Ureter (tissue), 1 donor: Measurements from ENCODE around the gene LUM. TPM values are rescaled to one million over a fixed set of nuclear protein-coding genes. Genes with fewer than 3 reads are reported as not detected.

Experiments used
- DNase-seq: peaks from one replicate; pipeline ENCODE4 v3.0.0-alpha.2; 2020; ENCODE audit warnings: low spot score
- total RNA-seq: library from RNA; stranded (reverse); gene quantifications from one replicate; pipeline ENCODE4 v1.2.4, GENCODE V29; 2023
- donor health status: DM: yes; HTN: yes; CAD: no.

The LUM gene, protein sequence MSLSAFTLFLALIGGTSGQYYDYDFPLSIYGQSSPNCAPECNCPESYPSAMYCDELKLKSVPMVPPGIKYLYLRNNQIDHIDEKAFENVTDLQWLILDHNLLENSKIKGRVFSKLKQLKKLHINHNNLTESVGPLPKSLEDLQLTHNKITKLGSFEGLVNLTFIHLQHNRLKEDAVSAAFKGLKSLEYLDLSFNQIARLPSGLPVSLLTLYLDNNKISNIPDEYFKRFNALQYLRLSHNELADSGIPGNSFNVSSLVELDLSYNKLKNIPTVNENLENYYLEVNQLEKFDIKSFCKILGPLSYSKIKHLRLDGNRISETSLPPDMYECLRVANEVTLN
- 104 TPM for total RNA-seq

DNA sequence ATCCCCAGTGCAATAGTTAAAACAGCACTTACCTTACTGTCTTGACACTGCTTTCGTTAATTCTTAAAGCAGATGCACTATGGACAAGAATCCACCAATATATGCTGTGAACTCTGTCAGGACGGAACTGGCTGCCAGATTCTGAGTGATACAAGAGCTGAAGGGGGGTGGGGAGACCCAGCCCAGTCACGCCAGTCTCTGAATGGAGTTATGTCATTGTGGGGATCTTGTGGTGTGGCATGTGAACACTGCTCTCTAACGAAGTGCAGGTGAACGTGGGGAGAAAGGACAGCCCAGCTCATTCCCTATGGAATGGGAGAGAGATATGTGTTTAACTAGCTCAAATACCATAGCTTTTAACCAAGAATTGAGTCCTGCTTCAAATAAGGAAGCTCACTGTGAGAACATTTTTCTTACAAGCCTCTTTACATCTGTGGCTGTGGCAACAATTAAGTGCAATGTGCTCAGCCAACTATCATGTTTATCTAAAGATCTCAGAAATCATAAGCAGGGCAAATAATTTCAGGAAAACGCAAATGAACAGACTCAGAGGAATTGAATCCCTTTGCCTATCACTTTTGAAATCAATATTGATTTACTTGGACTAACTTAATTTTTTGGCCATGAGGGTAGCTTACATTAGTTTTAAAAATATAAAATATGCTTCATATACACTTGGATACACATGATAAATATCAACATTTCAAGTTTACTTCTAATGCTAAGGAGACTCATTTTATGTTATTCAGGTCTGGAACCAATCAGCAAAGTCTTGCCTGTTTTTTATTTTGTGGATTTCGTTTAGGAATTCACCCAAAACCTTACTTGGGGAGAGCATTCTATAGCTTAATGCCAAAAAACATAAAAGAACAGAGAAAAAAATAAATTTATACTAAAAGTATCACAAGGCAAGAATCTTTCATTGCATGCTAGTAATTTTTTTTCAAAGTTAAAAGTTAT is at the start of gene LUM:
Gene LUM, minus strand, starts transcription at position 129 of the 960 bp plus-strand sequence. CDS start 2,515 bp downstream, outside the sequence.
- DNase-seq, result no peak

DNA sequence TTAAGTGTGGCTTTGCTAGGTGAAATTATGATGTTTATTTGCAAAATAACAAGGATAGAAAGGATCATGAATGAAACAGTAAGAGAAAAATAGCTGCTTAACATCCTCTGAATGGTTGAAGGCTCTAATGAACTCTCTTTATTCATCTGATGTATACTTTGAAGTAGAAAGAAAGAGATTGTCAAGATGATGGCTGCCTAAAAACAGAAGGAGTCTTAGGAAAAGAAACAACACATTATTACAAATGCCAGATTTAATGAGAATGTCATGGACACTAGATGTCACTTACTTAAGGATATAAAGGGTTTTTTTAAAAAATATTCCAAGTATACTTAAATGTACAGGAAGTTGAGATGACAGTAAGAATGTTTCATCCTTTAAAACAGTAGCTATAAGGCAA is 49.7 kb upstream of the LUM start:
- DNase-seq, result no peak

DNA sequence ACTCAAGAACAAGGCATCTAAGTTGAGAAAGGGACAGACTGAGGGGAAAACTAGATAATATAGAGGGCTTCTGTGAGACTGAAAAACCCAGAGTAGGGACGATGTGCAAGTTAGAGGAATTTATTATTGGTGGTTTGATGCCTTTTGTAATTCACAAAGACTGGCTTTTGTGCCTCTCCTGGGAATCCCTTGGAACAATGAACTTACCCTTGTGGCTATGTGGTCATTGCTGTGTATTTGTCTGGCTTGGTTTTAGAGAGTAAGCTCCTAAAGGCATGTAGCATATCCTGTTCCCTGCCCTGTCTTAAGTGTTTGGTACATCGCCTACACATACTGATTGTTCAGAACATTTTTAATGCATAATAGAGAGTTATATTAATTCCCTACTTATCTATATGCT is 44.7 kb upstream of the LUM start:
- no peak for DNase-seq

DNA sequence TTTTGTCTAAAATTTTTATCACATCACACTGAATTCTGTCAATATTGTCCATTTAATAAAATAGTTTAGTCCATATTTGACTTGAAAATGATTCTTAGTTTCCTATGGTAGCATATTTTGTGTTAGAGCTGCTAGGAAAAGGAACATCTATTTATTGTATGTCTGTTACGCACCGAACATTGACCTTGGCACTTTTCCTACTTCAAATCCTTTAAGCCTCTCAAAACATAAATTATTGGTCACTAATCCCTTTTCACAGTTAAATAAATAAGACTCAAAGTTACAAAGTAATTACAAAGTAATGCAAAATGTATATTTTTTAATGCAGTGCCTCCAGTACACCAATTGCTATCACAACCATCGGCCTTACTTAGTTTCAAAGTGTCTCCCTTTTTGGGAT is 42.8 kb upstream of the LUM start:
- no peak for DNase-seq

DNA sequence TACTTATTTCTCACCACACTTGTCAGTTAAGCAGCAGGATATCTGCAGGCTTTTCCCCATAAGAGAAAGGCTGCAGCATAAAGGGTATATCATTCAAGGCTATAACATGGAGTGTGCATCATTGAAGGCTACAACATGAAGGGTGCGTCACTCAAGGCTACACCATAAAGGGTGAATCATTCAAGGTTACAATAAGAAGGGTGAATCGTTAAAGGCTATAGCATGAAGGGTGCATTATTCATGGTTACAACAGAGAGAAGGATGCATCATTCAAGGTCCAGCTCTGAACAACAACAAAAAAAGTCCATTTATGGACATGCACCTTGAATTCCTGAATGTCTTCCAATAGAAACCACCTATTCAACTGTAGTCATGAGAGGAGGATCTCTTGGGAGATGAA is 32.8 kb upstream of the LUM start:
- DNase-seq, result no peak

DNA sequence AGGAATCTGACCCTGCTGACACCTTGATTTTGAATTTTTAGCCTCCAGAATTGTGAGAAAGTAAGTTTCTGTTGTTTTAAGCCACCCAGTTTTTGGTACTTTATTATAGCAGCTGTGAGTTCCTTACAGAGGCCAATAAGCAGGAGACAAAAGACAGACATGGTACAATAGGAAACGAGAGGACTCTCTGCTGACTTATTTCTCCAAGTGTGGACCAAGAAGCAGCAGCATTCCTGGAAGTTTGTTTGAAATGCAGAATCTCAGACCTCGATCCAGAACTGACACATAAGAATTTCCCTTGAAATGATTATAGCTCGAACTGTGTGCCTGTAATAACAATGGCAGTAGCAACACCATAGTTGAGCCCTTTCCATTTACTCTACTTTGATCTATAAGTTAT is 31.9 kb upstream of the LUM start:
- no peak for DNase-seq

DNA sequence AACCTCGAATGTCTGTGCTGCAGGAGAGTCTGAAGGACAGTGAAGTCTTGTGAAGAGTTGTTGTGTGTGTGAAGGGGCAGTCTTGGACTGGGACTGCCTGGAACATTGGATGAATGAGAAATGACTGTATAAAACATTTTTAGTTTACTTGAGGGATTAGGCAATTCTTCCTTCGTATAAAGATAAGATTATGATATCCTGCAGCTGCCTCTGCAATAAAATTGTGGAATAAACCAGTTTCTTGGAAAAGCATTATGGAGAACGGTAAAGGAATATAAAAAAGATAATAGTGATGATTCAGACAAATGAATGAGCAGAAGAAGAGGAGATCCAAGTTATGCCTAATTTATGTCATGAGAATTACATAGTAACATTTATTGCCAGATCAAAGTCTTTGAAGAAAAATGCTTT is 30.9 kb upstream of the LUM start:
- DNase-seq, result no peak

DNA sequence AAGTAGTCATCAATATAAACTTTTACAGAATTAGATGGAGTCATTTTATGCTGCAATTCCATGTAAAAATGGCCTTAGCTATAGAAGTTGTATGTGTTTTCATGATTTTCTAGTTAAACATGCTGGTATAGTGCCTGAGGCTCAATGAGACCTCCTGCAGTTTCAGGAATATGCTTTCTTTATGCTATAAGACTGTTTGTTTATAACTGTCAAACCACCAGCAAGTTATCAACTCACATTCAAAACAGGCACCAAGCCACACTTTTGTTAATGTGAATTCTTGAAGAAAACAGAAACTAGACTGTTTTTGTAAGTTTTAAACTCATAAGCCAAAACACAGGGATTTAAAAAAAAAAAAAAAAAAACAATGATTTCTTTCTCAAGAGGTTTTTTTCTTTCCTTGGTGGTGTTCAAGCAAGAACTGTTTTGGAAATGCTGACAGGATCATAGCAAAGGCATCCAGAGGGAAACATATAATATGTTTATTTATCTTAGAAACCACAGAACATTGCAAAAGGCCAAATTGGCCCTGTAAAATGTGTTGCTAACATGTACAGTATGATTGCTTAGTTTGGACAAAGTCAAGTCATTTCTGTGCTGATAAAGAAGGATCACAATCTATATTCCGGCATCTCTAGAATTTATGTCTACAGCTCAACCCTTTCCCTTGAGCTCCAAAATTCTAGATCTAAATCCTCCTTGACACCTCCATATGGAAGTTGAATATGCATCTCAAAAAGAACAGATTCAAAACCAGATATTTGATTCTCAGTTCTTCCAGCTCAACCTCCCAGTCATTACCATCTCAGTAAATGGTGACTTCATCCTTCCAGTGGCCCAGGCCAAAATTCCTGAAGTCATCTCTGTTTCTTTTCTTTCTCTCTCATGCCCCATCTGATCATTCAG is 29.0 kb upstream of the LUM start:
- DNase-seq, result no peak

DNA sequence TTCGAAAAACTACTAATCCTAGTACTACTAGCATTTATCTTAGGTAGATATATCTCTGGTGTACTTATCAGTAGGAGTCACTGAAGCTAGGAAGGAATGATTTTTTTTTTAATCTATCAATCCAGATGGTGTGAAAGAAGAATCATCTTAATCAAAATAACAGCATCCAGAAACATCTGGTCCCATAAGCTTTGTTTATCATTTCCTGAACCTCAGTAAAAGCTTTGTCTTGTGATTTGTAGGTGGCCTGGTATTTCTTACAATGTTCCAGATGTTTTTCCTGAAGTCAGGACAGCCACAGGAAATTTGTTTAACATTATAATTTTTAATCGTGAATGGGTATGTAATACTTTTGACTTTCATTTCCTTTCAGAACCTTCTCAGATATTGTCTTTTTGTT is 28.0 kb upstream of the LUM start:
- no peak for DNase-seq

DNA sequence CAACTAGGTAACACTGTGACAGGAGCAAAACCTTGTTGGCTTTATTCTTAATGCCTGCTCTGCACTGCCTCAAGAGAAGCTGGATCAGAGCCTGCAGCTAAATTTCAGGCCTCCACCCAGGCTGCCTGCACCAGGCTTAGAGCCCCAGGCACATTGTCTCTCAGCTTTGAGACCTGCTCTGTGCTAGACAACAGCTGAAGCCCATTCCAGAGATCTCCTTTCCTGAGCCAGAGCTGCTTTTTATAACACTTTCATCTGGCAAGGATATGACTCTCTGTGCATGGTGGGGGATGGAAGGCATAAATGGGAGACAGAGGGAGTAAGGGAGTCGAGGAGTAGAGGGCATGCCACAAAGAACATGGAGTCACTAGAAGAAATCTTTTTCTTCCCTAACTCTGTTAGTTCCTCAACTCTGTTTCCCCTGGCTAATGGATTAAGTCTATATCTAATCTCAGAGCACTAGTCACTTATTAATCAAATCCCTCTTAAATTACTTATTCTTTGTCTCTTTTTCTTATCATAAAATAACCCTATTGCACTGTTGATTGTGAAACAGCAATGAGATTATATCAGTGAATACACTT is 27.1 kb upstream of the LUM start:
- no peak for DNase-seq

DNA sequence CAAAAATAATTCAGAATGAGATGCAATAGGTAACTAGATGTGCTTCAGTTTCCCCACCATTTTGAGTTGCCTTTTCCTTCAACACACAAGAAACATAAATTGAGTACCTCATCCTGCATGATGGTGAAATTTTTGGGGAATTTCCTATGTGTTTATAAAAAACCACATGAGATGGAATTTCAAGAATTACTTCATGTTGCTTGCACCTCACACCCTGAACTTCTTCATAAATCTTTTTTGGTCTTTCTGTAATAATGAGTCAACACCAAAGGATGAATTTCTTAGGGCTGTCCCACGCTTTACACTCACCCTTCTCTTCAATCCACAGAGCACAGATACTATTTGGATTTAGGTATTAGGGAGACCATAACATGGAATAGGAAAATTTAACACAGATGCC is 22.6 kb upstream of the LUM start:
- no peak for DNase-seq

DNA sequence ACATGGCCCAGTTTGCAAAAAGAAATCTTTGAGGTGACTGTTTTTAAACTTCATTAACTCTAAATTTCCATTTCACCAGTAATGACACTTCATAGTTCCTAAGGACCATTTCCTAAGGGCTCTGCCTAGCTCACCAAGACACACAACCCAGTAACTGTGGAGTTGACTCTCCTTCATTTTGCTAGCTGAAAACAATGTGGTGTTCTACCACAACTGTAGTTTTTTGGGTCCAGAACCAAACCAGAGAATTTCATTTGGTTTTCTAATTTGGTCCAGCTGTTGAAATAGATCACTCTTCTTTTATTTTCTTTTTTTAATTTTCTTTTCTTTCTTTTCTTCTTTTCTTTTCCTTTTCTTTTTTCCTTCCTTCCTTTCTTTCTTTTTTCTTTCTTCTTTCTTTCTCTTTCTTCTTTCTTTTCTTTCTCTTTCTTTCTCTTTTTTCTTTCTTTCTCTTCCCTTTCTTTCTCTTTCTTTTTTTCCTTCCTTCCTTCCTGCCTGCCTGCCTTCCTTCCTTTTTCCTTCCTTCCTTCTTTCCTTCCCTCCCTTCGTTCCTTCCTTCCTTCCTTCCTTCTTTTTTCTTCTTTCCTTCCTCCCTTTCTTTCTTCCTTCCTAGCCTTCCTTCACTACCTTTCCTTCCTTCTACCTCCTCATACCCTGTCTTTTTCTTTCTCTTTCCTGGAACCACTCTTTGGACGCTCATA is 18.5 kb upstream of the LUM start:
- no peak for DNase-seq

DNA sequence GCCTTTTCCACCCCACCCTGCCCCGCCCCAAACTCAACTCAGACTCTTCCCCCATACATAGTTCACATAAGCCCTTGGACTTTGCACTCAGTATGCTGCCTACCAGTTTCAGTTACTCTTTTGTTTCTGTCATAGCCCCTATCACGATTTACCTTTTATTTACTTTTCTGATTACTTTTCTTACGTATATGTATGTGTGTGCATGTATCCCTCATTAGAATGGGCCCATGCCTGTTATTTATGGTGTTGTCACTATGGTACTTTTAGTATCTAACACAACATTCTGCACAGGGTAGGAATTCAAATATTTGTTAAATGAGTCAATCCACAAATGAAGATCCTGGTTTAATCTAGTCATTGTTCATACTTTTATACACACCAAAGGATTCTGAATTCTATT is 16.5 kb upstream of the LUM start:
- no peak for DNase-seq

DNA sequence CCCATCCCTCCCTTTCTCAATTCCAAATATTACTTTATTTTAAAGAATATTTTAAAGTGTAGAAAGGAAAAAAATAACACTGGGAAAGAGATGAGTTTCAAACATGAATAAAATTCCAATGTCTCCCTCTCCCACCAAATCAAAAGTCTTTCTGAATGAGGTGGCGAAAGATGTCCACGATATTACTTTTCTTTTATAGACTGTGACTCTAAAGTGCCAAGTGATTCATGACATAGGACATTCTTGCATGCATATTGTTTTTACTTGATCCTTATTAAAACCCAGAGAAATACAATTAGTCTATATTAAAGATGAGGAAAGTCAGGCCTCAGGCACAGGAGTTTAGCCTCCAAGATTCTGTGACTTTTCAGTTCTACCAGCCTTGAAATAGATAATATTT is 16.0 kb upstream of the LUM start:
- DNase-seq, result no peak

DNA sequence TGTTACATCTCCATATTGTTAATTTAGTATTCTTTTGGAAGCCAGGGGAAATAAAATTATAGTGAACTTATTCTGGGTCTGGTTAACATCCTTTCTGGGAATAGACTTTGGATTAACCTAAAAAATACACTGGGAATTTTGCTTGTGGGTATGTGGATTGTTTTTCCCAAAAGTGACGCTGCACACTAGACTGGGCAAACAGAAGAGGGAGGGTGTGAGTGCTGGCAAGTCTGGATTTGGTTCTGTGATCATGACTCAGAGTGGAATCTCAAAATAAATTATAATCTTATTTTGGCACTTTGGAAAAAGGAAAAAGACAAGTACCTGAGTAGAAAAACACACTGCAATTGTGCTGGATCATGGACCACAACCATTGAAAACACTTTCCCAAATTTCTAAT is 15.2 kb upstream of the LUM start:
- DNase-seq, result no peak

DNA sequence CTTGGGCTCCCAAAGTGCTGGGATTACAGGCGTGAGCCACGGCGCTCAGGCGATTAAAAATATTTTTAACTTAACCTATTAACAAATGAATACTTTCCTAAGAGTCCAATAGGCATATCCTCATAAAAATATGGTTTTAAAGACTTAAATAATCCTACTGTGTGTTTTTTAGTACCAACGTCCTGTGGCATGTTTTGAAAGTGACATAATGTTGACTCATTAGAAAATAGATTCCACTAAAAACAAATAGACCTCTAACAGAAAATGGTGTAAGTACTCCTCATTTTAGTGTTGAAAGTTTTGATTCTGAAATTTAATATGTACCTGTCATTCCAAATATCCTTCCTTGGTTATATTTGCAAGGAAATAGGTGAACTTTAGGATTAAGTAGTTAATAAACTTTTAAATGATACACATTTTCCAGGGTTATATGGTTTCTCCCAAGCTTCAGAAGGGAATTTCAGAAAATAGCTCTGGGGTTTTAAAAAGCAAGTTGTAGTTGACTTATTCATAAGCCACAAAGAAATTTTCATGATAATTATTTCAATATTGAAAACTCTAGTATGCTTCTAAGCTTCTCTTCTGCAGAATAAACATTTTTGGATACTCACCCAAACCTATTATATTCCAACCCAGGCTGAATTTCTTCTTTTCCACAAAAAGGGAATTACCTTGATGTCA is 12.1 kb upstream of the LUM start:
- no peak for DNase-seq

DNA sequence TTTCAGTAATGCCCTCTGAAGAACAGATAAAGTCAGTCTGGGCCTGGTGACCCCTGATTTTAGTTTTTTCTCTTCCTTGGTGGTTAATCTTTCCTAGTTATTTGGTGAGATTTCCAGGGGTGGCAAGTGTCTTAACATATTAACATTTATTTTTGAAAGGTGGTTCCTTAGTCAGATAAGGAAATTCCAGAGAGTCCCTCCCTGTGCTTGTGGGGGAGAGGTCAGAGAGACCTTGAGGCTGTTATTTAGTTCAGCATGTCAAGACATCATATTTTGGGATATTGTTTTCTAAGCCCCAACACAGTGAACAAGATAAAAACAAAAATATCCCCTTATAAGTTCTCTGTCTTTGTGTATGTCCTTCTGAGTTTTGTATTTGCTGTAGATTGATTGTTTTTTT is 9.5 kb upstream of the LUM start:
- no peak for DNase-seq

DNA sequence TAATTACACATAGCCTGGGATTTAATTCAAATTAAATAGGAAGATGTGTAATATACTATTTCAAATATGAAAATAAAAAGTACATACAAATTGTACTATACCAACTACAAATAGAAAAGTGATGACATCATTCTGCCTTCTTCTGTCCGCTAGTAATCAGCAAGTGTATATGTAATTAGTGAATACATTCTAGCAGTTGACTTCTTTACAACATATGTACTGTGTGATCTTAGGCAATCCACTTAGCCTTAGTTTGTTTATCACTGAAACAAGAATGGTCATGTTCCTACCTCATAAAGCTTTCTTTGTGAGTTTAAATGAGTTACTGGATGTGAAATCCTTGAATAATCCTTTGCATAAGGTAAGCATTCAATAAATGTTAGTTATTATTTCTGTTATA is 7.8 kb upstream of the LUM start:
- DNase-seq, result no peak

DNA sequence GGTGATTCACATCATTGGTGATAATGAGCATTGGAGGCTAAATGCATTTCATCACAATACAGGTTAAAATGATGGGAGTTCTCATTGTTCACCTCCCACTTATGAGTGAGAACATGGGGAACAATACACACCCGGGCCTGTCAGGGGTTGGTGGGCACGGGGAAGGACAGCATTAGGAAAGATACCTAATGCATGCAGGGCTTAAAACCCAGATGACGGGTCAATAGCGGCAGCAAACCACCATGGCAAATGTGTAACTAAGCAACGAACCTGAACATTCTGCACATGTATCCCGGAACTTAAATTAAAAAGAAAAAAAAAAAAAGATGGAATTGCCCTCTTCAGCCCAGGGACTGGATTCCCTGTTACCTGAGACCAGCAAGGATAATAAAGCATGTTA is 2.3 kb upstream of the LUM start:
- no peak for DNase-seq

DNA sequence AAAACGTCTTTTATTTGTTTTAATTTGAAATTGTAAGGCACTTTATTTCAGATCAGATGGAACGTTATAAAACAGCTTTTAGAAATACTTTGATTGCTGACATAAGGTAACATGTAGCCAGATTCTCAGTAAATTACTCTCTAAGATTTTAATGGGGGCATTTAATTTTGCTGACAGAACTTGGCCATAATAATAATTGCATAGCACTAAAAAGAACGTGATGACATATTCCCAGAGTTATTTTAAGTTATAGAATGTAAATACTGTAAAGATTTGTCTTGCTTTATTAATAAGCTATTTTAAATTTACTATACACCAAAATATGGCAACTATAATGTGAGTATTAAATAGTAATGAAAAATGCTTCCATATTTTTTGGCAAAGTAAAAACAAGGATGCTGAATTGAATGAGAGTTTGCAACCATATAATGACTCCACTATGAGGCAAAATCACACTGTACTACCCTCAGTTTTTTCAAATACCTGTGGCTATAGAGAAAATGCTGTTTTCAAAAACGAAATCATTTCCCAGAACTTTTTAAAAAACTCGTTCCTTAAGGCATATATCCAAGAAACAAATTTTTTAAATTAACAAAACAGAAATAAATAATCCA is 876 bp downstream of the LUM start:
- no peak for DNase-seq
